ENCODE data around the gene SDCBP2. TPM values are rescaled to one million over a fixed set of nuclear protein-coding genes. Genes with fewer than 3 reads are reported as not detected.
"Not testable (repeated sequence)": the region's sequence is repeated elsewhere in the genome, so short reads cannot be mapped to it uniquely, and the experiment has no call there.

The SDCBP2 gene
- polyA plus RNA-seq, 1 donor: 1.8 TPM

GRCh38 chr20:1357921-1358671 lies 29.2 kb upstream of the SDCBP2 start:
- no peak for DNase-seq

GRCh38 chr20:1353956-1354355 lies 25.0 kb upstream of the SDCBP2 start:
- DNase-seq: no peak

- no peak for DNase-seq
Measured at GRCh38 chr20:1346315-1346969, 17.5 kb upstream of the SDCBP2 start.

DNA sequence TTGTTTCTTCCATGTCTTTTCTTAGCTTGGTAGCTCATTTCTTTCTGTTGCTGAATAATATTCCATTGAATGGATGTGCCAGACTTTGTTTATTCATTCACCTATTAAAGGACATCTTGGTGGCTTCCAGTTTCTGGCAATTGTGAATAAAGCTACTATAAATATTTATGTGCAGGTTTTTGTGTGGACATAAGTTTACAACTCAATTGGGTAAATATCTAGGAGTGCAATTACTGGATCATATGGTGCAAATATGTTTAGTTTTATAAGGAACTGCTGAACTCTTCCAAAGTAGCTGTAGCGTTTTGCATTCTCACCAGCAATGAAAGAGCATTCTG lies 16.8 kb upstream of the SDCBP2 start:
- no peak for DNase-seq

DNA sequence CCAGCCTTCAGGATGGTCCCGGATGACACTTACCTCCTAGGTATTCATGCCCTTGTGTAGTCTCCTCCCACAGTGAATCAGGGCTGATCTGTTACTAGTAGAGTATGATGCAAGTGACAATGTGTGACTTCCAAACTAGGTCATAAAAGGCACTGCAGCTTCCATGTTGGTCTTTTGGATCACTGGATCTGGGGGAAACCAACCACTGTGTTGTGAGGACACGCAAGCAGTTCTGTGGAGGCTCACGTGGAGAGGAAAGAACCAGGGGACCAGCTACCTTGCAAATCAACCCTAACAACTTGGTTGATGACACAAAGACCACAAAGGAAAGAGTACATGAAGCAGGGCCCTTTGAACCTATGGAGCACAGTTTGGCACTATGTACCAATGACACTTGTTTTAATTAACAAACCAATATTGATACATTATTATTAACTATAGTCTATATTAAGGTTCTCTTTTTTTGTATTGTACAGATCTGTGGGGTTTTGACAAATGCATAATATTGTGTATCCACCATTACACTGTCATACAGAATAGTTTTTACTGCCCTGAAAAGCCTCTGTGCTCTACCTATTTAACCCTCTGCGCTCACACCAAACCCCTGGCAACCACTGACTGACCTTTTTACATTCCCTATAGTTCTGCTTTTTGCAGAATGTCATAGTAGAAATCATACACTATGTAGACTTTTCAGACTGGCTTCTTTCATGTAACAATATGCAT lies 16.3 kb upstream of the SDCBP2 start:
- no peak for DNase-seq

DNA sequence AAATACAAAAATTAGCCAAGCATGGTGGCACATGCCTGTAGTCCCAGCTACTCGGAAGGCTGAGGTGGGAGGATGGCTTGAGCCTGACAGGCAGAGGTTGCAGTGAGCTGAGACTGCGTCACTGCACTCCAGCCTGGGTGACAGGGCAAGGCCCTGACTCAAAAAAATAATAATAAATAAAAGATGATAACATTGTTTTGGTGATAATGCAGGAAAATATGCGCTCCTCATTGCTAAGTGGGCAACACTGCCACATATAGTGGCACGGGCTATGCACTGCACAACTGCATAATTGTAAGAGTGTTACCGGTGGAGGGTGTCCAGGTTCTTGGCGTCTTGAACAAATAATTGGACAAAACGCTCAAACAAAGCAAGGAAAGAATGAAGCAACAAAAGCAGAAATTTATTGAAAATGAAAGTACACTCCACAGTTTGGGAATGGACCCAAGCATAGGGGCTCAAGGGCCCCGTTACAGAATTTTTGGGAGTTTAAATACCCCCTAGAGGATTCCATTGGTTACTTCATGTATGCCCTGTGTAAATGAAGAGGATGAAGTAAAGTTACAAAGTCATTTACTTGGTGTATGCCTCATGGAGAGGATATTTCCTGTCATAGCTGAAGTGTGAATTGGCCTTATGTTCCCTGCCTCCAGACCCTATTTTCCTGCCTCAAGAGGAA lies 14.6 kb upstream of the SDCBP2 start:
- DNase-seq: not testable (repeated sequence)

GRCh38 chr20:1341561-1342265 lies 12.8 kb upstream of the SDCBP2 start:
- DNase-seq: no peak

- no peak for DNase-seq
Measured at GRCh38 chr20:1338801-1339200, 9.9 kb upstream of the SDCBP2 start.

DNA sequence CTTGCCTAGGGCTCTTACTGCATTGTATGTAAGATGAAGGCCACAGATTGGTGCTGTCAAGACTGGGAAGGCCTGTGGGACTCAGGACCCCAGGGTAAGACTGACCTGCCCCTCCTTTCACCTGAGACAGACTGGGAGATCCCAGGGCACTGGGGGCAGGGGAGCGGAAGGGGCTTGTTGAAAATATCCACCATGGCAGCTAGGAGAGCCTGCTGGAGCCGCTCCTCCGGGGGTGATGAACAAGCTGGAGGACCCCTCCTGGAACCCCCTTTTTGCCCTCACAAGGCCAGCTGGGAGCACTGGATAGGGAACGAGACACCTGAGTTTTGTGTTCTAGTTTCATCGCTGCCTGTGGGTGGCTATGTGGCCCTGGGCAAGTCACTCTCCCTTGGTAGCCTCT lies 9.2 kb upstream of the SDCBP2 start:
- no peak for DNase-seq

GRCh38 chr20:1337441-1337840 lies 8.5 kb upstream of the SDCBP2 start:
- no peak for DNase-seq

DNA sequence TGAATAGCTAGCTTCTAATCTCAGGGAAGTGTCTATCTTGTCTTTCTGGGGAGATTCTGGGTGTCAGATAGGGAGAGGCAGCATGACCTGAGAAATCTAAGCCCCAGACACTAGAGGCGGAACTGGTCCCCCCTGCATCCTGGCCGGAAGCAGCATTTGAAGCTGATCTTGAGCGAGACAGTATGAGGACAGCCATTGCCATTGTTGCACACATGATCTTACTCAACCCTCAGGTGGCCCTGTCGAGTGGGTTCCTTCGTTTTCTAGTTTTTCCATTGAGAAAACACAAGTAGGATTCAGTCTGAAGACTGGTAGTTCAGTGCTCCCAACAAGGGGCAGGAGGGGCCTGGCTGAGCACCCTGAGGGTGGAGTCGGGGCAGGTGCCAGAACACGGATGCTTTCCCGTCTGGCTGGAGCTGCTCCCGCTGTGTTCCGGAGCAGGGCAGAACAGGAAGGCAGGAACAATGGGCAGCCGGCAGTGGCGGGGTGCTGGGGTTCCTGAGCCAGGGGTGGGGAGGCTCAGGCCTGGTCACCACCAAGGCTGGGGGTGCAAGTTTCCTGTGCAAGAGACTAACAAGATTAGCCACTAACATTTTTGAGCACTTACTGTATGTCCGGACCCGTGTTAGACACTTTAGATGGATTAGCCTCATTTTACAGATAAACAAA lies 7.9 kb upstream of the SDCBP2 start:
- no peak for DNase-seq

DNA sequence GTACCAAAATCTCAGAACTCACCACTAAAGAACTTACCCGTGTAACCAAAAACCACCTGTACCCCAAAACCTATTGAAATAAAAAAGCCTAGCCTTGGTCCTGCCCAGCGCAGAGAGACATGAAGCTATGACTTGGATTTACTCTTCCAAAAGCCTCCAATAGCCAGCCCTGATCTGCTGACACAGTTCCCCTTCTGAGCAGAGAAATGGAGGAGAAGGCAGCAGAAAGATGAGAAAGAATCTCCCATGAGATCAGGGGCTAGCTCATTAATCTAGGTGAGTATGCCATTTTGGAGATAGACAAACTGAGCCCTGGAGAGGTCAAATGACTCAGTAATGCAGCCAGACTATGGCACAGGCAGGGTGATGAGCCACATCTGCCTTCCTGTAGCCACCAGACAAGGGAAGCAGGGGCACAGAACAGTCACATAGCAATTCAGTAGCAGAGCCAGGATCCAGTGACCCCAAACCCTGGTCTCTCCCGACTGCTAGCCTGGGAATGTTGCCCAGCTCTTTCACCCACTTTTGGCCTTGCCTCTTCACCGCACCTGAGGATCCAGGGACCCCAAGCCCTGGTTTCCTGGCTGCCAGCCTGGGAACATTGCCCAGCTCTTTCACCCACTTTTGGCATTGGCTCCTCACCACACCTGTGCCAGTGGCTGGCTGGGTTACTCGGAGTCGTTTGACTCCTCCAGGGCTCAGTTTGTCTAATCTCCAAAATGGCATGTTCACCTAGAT lies 7.2 kb upstream of the SDCBP2 start:
- no peak for DNase-seq

DNA sequence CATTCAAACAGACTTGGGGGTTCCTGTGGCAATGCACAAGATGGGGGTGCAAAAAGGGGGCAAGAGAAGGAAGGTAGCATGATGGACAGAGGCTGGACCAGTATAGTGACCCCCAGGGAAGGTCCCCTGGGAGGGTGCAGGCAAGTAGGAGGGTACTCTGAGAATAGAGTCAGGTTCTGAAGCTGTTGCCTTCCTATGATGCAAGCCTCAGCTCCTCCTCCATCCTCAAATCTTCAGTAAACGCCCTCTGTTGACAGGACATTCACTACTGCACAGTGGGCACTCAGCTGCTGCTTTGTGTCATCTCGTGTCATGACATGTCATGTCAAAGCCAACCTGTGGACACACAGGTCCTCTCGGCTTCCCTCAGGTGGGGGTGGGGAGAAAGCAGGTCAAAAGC lies 5.8 kb upstream of the SDCBP2 start:
- no peak for DNase-seq

DNA sequence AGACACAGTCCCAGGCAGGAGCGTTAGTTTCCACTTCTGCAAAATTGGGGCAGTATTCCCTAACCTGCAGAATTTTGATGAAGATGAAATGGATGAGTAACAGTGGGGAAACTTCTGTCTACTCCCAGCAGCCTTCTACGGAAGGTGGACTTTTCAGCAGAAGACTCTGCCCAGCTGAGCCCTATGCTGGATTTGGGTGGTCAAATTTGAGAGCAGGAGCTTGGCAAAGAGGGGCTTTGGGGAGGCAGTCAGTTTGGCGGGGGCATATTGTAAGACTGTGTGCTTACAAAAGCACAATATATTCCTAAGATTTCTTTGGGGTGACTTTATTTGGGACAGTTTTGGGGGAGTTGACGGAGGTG lies 5.4 kb upstream of the SDCBP2 start:
- no peak for DNase-seq

GRCh38 chr20:1333462-1334369 lies 4.8 kb upstream of the SDCBP2 start:
- no peak for DNase-seq

DNA sequence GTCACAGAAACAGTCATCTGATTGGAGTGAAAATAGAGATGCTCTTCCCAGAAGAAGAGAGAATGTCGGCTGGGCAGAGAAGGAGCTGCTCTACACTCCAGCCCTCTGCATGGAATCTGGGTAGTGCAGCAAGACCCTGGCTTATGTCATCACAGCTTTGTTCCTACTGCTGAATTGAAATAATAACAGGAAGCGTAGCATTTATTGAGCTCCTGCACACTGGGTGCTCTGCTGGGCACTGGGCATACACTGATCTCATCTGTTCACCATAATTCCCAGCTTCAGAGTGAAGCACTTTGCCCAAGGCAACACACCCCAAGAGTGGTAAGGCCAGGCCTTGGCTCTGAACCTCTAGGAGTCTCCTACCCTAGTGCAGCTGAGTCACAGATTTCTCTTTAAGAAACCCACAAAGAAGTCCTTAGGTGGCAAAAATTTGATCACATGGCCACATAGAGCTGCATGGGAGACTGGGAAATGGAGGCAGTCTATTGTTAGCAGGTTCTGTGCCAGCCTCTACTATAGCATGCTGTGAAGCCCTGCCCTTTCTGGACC lies 3.9 kb upstream of the SDCBP2 start:
- DNase-seq: no peak

GRCh38 chr20:1331801-1332453 lies 3.0 kb upstream of the SDCBP2 start:
- DNase-seq: no peak

DNA sequence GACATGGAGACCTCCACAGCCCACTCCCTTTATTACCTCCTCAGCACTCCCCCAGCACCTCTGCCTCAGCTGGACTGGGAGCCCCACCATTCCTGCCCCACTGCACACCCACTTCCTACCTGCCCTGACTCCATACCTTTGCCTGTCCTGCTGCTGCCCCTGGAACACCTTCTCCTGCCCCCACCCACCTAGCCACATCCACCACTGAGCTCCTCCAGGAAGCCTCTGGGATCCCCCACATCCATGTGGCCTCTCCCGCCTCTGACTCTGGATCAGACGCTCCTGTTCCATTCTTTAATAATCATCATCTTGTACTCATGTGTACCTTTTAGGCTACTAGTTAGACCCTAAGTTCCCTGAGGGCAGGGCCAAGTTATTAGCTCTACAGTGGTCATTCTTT lies 2.2 kb upstream of the SDCBP2 start:
- DNase-seq: no peak

- DNase-seq: no peak
Measured at GRCh38 chr20:1330075-1330830, 1.3 kb upstream of the SDCBP2 start.

Measured in hindlimb muscle (tissue), 1 donor.